ENCODE data around the gene RFPL3. TPM values are rescaled to one million over a fixed set of nuclear protein-coding genes. Genes with fewer than 3 reads are reported as not detected.

The RFPL3 gene
- total and polyA plus RNA-seq, 2 donors (not counting 1 experiment from before 2014, with no cell fraction given), result not detected

DNA sequence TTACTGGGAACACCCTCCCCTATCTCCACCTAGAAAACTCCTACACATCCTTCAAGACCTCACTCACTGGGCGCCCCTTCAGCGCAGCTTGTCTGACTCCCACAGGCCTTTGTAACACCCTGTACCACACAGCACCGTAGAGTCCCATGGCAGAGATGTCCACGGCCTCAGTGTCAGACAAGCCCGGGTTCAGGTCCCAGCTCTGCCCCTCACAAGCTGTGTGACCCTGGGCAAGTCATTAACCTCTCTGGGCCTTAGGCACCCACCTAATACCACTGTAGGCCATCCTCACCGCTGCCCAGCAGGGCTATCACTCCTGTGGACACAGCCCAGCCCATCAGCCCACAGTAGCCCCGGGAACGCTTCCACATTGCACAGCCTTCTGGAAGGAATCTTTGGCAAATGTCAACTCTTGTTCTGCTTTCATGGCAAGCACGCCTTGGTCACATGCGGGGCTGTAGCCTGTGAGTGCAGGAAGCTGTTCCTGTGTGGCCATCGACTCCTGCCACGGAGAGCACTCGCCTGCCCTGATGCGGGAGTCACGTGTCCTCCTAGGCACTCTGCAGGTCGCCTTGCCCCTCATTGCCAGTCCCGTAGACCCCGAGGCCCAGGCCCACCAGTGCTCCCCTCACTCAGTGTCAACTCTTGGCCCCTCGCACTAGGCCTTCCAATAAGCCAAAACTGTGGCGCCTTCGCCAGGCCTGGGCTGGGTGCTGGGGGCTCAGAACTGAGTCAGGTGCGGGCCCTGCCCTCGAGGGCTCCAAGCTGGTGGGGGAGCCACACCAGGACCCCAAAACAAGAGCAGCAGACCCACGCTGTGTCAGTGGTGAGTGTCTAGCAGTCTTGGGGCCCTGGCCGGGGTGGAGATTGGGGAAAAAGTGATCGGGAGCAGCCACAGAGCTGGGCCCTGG is 32.9 kb upstream of the RFPL3 start:
- H3K4me1 ChIP-seq (ENCODE audit: control insufficient read depth in 2 of 2, insufficient read depth in 2 of 2, low read length in 2 of 2), result no peaks in the 10 kb centered on the region
- 91% methylated on average over 26 of the region's 26 CpGs for WGBS (ENCODE audit: insufficient coverage)
- H3K27me3 Mint-ChIP-seq, result no peaks in the 10 kb centered on the region
- TF ChIP-seq EZH2 (IDR thresholded peaks at IDR 0.05; ENCODE audit: borderline replicate concordance, insufficient read depth, low read depth, low read length, poor library complexity, severe bottlenecking), result no peak
- TF ChIP-seq, protein P1, sequence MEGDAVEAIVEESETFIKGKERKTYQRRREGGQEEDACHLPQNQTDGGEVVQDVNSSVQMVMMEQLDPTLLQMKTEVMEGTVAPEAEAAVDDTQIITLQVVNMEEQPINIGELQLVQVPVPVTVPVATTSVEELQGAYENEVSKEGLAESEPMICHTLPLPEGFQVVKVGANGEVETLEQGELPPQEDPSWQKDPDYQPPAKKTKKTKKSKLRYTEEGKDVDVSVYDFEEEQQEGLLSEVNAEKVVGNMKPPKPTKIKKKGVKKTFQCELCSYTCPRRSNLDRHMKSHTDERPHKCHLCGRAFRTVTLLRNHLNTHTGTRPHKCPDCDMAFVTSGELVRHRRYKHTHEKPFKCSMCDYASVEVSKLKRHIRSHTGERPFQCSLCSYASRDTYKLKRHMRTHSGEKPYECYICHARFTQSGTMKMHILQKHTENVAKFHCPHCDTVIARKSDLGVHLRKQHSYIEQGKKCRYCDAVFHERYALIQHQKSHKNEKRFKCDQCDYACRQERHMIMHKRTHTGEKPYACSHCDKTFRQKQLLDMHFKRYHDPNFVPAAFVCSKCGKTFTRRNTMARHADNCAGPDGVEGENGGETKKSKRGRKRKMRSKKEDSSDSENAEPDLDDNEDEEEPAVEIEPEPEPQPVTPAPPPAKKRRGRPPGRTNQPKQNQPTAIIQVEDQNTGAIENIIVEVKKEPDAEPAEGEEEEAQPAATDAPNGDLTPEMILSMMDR (IDR thresholded peaks at IDR 0.05), result no peak
- no peak overlapping the region for H2AFZ ChIP-seq (ENCODE audit: insufficient read depth, low read depth, low read length, poor library complexity, severe bottlenecking)
- POLR2A ChIA-PET, result no interaction called here
- no peaks in the 10 kb centered on the region for H3K9me3 Mint-ChIP-seq (ENCODE audit: insufficient read depth)
- H3K4me3 Mint-ChIP-seq, result no peak overlapping the region
- no peak overlapping the region for H3K9ac ChIP-seq (ENCODE audit: low read length)
- ATAC-seq (ENCODE audit: low read depth) (no peak), DNase-seq (no peak)
- peaks cover 0 to 8% (median 2%) of the 10 kb centered on the region in 3 donors for H3K9me3 ChIP-seq (ENCODE audit: control extremely low read depth in 1 of 3, control insufficient read depth in 2 of 3, insufficient read depth in 1 of 3, low read length in 2 of 3)
- intact Hi-C loops (cut with micrococcal nuclease), result no loop called here
- no peak overlapping the region for H3K27ac ChIP-seq (ENCODE audit: low read length in 2 of 2)
- no peaks in the 10 kb centered on the region for H3K36me3 ChIP-seq (replicated peaks in 1 of 2; ENCODE audit: control extremely low read depth in 1 of 2, control insufficient read depth in 1 of 2, extremely low read depth in 1 of 2, insufficient read depth in 2 of 2, low read length in 1 of 2)
- H3K4me1 Mint-ChIP-seq, result no peaks in the 10 kb centered on the region
- H4K20me1 ChIP-seq (ENCODE audit: control insufficient read depth, insufficient read depth, low read length, poor library complexity, severe bottlenecking), result no peaks in the 10 kb centered on the region
- no peak overlapping the region for H3K4me3 ChIP-seq (ENCODE audit: control extremely low read depth in 1 of 5, extremely low read depth in 1 of 5, insufficient read depth in 1 of 5, low read depth in 2 of 5, low read length in 4 of 5)
- H3K27ac Mint-ChIP-seq, result no peak overlapping the region
- H3K4me2 ChIP-seq (replicated peaks; ENCODE audit: low read depth, low read length, poor library complexity, severe bottlenecking), result no peak overlapping the region
- CTCF ChIA-PET, result no interaction called here
- H3K27me3 ChIP-seq (replicated peaks in 1 of 4; ENCODE audit: control extremely low read depth in 1 of 4, control insufficient read depth in 3 of 4, insufficient read depth in 4 of 4, low read length in 3 of 4), result no peaks in the 10 kb centered on the region
- no peaks in the 10 kb centered on the region for H3K79me2 ChIP-seq (ENCODE audit: control insufficient read depth, insufficient read depth, low read length)

DNA sequence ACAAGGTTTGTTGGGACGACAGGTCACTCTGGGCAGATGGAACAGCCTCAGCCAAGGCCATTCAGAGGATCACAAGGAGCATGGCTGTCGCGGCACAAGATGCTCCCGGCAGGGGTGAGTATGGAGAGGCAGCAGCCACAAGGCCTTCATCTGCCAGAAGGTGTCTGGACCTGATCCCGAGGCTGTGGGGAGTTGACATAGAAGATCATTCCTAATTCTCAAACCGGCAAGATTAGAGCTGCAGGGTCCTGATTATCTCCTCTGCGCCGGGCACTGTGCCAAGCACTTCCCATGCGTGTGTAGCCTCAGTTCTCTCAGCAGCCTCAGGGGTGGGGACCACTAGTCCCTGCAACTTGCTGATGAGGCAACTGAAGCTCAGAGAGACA is 32.3 kb upstream of the RFPL3 start:
- no peaks in the 10 kb centered on the region for H3K4me1 Mint-ChIP-seq
- intact Hi-C loops (cut with micrococcal nuclease), result no loop called here
- no peak for ATAC-seq (ENCODE audit: low read depth)
- H3K27me3 Mint-ChIP-seq, result no peaks in the 10 kb centered on the region
- H3K4me3 ChIP-seq (ENCODE audit: control extremely low read depth in 1 of 5, extremely low read depth in 1 of 5, insufficient read depth in 1 of 5, low read depth in 2 of 5, low read length in 4 of 5), result no peak overlapping the region
- H3K4me2 ChIP-seq (replicated peaks; ENCODE audit: low read depth, low read length, poor library complexity, severe bottlenecking), result no peak overlapping the region
- no peak for DNase-seq
- WGBS (ENCODE audit: insufficient coverage), result 93% methylated on average over 9 of the region's 9 CpGs
- H3K4me1 ChIP-seq (ENCODE audit: control insufficient read depth in 2 of 2, insufficient read depth in 2 of 2, low read length in 2 of 2), result no peaks in the 10 kb centered on the region
- peaks cover 0 to 8% (median 2%) of the 10 kb centered on the region in 3 donors for H3K9me3 ChIP-seq (ENCODE audit: control extremely low read depth in 1 of 3, control insufficient read depth in 2 of 3, insufficient read depth in 1 of 3, low read length in 2 of 3)
- no peaks in the 10 kb centered on the region for H3K36me3 ChIP-seq (replicated peaks in 1 of 2; ENCODE audit: control extremely low read depth in 1 of 2, control insufficient read depth in 1 of 2, extremely low read depth in 1 of 2, insufficient read depth in 2 of 2, low read length in 1 of 2)
- no peaks in the 10 kb centered on the region for H3K9me3 Mint-ChIP-seq (ENCODE audit: insufficient read depth)
- no peak overlapping the region for H3K27ac ChIP-seq (ENCODE audit: low read length in 2 of 2)
- no peak overlapping the region for H3K4me3 Mint-ChIP-seq
- H3K27ac Mint-ChIP-seq, result no peak overlapping the region
- no peak overlapping the region for H3K9ac ChIP-seq (ENCODE audit: low read length)
- no peak overlapping the region for H2AFZ ChIP-seq (ENCODE audit: insufficient read depth, low read depth, low read length, poor library complexity, severe bottlenecking)
- TF ChIP-seq EZH2 (IDR thresholded peaks at IDR 0.05; ENCODE audit: borderline replicate concordance, insufficient read depth, low read depth, low read length, poor library complexity, severe bottlenecking), result no peak
- TF ChIP-seq, protein P1 (IDR thresholded peaks at IDR 0.05), result no peak
- H3K27me3 ChIP-seq (replicated peaks in 1 of 4; ENCODE audit: control extremely low read depth in 1 of 4, control insufficient read depth in 3 of 4, insufficient read depth in 4 of 4, low read length in 3 of 4), result no peaks in the 10 kb centered on the region
- H4K20me1 ChIP-seq (ENCODE audit: control insufficient read depth, insufficient read depth, low read length, poor library complexity, severe bottlenecking), result no peaks in the 10 kb centered on the region
- CTCF ChIA-PET, result no interaction called here
- POLR2A ChIA-PET, result no interaction called here
- no peaks in the 10 kb centered on the region for H3K79me2 ChIP-seq (ENCODE audit: control insufficient read depth, insufficient read depth, low read length)
